GM23338 (cell line): ENCODE data around the gene SPP1. TPM values are rescaled to one million over a fixed set of nuclear protein-coding genes. Genes with fewer than 3 reads are reported as not detected.

Experiments used
- ATAC-seq: fragments of 200-7000 bp; cut with Tn5 transposase; 3 replicates; pipeline ENCODE4 v1.9.1; 2020
- DNase-seq: peaks from one replicate; pipeline ENCODE4 v3.0.0-alpha.2; 2015; ENCODE audit warnings: low spot score
- H2AFZ ChIP-seq: fragments of 200-600 bp; sonication (generic); 2 replicates; pipeline ENCODE4 v1.8.0; 2016; ENCODE audit warnings: antibody characterized with exemption, mild to moderate bottlenecking, moderate library complexity
- H3F3A ChIP-seq: fragments of 200-600 bp; sonication (generic); replicated peaks from 2 replicates; pipeline ENCODE4 v1.8.0; 2017; ENCODE audit warnings: antibody characterized with exemption, mixed run types, low read depth
- H3K27ac ChIP-seq: fragments of 200-600 bp; sonication (generic); 2 replicates; pipeline ENCODE4 v1.6.1; 2016; ENCODE audit warnings: low read depth
- H3K27me3 ChIP-seq: fragments of 200-600 bp; sonication (generic); 2 replicates; pipeline ENCODE4 v1.8.0; 2016; ENCODE audit warnings: mild to moderate bottlenecking, mixed run types, moderate library complexity; ENCODE audit not compliant: insufficient read depth
- H3K36me3 ChIP-seq: fragments of 200-600 bp; sonication (generic); 2 replicates; pipeline ENCODE4 v1.8.0; 2016; ENCODE audit warnings: mild to moderate bottlenecking; ENCODE audit not compliant: insufficient read depth
- H3K4me1 ChIP-seq: fragments of 200-600 bp; sonication (generic); 2 replicates; pipeline ENCODE4 v1.8.0; 2016; ENCODE audit warnings: mild to moderate bottlenecking, moderate library complexity; ENCODE audit not compliant: insufficient read depth
- H3K4me2 ChIP-seq: fragments of 200-600 bp; sonication (generic); 2 replicates; pipeline ENCODE4 v1.7.1; 2017; ENCODE audit warnings: mixed run types
- H3K4me3 ChIP-seq: fragments of 200-600 bp; sonication (generic); 2 replicates; pipeline ENCODE4 v1.6.1; 2016; ENCODE audit warnings: mixed run types
- H3K79me2 ChIP-seq: fragments of 200-600 bp; sonication (generic); replicated peaks from 2 replicates; pipeline ENCODE4 v1.8.0; 2017; ENCODE audit warnings: mild to moderate bottlenecking; ENCODE audit not compliant: insufficient read depth
- H3K9me2 ChIP-seq: fragments of 200-600 bp; sonication (generic); 2 replicates; pipeline ENCODE4 v1.8.0; 2017; ENCODE audit not compliant: insufficient read depth
- H4K20me1 ChIP-seq: fragments of 200-600 bp; sonication (generic); replicated peaks from 2 replicates; pipeline ENCODE4 v1.8.0; 2017; ENCODE audit warnings: mild to moderate bottlenecking; ENCODE audit not compliant: insufficient read depth
- H3K27ac Mint-ChIP-seq: 2 replicates; pipeline ENCODE4 v1.8.0; 2020; ENCODE audit warnings: inconsistent platforms, mild to moderate bottlenecking, moderate library complexity, mixed read lengths
- H3K27me3 Mint-ChIP-seq: 3 replicates; pipeline ENCODE4 v1.8.0; 2022; ENCODE audit warnings: low read depth, mild to moderate bottlenecking, moderate library complexity, mixed read lengths, inconsistent platforms; ENCODE audit not compliant: insufficient read depth, poor library complexity
- H3K36me3 Mint-ChIP-seq: 3 replicates; pipeline ENCODE4 v1.8.0; 2021; ENCODE audit warnings: low read depth, mild to moderate bottlenecking, inconsistent platforms, moderate library complexity, mixed read lengths
- H3K4me1 Mint-ChIP-seq: 3 replicates; pipeline ENCODE4 v1.8.0; 2020; ENCODE audit warnings: mild to moderate bottlenecking, inconsistent platforms, mixed read lengths
- H3K4me3 Mint-ChIP-seq: 3 replicates; pipeline ENCODE4 v1.8.0; 2021; ENCODE audit warnings: moderate library complexity, mild to moderate bottlenecking, inconsistent platforms, mixed read lengths
- H3K9me3 Mint-ChIP-seq: 3 replicates; pipeline ENCODE4 v1.8.0; 2020; ENCODE audit warnings: moderate library complexity, mild to moderate bottlenecking, inconsistent platforms, mixed read lengths
- CREB1 ChIP-seq: fragments of 250-450 bp; sonication (Bioruptor Pico); IDR thresholded peaks from 2 replicates; pipeline ENCODE4 v1.5.0; 2020; ENCODE audit warnings: low read depth, mild to moderate bottlenecking, moderate library complexity
- EZH2 ChIP-seq: fragments of 200-600 bp; sonication (generic); IDR thresholded peaks from one replicate; pipeline ENCODE4 v1.8.0; 2017; ENCODE audit warnings: antibody characterized with exemption, mild to moderate bottlenecking, low read depth; ENCODE audit not compliant: unreplicated experiment
- EZH2phosphoT487 ChIP-seq: fragments of 200-600 bp; sonication (generic); IDR thresholded peaks from one replicate; pipeline ENCODE4 v1.8.1; 2018; ENCODE audit warnings: antibody characterized with exemption; ENCODE audit not compliant: unreplicated experiment
- POLR2AphosphoS5 ChIP-seq: IDR thresholded peaks from 2 replicates; pipeline ENCODE4 v1.6.1; 2016; ENCODE audit warnings: antibody characterized with exemption, low read depth
- ZNF331 ChIP-seq: fragments of 250-450 bp; sonication (Bioruptor Pico); IDR thresholded peaks from 2 replicates; pipeline ENCODE4 v1.5.0; 2020; ENCODE audit warnings: low read depth, mild to moderate bottlenecking, moderate library complexity
- polyA plus RNA-seq: library from polyadenylated mRNA; unstranded; fragments of >200 nt; fragmentation: Nextera tagmentation; extraction: Ambion mirVana; gene quantifications from 2 replicates; pipeline ENCODE4 v1.2.1, GENCODE V29; 2016
- total RNA-seq: library from RNA; depleted of rRNA; stranded (reverse); fragments of >200 nt; shearing (Covaris generic); gene quantifications from 2 replicates; pipeline ENCODE4 v1.2.3, GENCODE V29; 2014
- TF ChIP-seq, protein P1 (sequence below): fragments of 250-450 bp; sonication (Bioruptor Pico); IDR thresholded peaks from 2 replicates; pipeline ENCODE4 v1.5.0; 2020; ENCODE audit warnings: mild to moderate bottlenecking, moderate library complexity
- TF ChIP-seq, protein P2 (sequence below): IDR thresholded peaks from one replicate; pipeline ENCODE4 v1.6.1; 2018; ENCODE audit warnings: antibody characterized with exemption; ENCODE audit not compliant: unreplicated experiment

The SPP1 gene
- total and polyA plus RNA-seq, 2 experiments from 2014 or later, result 41.3 to 51.3 TPM

DNA sequence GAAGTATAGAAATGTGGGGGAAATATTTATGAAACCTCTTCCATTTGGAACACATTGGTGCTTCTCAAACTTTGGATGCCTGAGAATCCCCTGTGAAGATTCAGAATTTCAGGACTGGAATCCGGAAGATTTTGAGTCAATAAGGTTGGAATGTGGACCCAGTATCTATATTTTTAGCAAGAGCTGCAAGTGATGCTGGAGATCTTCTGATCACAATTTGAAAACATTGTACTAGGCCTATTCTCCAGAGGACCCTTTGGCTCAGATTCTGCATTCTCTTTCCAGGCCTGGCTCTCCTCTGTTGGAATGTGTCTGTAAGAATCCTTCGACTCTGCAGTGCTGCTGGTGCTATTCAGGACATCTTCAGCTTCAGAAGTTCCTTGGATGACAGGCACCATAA is 29.6 kb downstream of the SPP1 start (continued):
- TF ChIP-seq, protein P1, sequence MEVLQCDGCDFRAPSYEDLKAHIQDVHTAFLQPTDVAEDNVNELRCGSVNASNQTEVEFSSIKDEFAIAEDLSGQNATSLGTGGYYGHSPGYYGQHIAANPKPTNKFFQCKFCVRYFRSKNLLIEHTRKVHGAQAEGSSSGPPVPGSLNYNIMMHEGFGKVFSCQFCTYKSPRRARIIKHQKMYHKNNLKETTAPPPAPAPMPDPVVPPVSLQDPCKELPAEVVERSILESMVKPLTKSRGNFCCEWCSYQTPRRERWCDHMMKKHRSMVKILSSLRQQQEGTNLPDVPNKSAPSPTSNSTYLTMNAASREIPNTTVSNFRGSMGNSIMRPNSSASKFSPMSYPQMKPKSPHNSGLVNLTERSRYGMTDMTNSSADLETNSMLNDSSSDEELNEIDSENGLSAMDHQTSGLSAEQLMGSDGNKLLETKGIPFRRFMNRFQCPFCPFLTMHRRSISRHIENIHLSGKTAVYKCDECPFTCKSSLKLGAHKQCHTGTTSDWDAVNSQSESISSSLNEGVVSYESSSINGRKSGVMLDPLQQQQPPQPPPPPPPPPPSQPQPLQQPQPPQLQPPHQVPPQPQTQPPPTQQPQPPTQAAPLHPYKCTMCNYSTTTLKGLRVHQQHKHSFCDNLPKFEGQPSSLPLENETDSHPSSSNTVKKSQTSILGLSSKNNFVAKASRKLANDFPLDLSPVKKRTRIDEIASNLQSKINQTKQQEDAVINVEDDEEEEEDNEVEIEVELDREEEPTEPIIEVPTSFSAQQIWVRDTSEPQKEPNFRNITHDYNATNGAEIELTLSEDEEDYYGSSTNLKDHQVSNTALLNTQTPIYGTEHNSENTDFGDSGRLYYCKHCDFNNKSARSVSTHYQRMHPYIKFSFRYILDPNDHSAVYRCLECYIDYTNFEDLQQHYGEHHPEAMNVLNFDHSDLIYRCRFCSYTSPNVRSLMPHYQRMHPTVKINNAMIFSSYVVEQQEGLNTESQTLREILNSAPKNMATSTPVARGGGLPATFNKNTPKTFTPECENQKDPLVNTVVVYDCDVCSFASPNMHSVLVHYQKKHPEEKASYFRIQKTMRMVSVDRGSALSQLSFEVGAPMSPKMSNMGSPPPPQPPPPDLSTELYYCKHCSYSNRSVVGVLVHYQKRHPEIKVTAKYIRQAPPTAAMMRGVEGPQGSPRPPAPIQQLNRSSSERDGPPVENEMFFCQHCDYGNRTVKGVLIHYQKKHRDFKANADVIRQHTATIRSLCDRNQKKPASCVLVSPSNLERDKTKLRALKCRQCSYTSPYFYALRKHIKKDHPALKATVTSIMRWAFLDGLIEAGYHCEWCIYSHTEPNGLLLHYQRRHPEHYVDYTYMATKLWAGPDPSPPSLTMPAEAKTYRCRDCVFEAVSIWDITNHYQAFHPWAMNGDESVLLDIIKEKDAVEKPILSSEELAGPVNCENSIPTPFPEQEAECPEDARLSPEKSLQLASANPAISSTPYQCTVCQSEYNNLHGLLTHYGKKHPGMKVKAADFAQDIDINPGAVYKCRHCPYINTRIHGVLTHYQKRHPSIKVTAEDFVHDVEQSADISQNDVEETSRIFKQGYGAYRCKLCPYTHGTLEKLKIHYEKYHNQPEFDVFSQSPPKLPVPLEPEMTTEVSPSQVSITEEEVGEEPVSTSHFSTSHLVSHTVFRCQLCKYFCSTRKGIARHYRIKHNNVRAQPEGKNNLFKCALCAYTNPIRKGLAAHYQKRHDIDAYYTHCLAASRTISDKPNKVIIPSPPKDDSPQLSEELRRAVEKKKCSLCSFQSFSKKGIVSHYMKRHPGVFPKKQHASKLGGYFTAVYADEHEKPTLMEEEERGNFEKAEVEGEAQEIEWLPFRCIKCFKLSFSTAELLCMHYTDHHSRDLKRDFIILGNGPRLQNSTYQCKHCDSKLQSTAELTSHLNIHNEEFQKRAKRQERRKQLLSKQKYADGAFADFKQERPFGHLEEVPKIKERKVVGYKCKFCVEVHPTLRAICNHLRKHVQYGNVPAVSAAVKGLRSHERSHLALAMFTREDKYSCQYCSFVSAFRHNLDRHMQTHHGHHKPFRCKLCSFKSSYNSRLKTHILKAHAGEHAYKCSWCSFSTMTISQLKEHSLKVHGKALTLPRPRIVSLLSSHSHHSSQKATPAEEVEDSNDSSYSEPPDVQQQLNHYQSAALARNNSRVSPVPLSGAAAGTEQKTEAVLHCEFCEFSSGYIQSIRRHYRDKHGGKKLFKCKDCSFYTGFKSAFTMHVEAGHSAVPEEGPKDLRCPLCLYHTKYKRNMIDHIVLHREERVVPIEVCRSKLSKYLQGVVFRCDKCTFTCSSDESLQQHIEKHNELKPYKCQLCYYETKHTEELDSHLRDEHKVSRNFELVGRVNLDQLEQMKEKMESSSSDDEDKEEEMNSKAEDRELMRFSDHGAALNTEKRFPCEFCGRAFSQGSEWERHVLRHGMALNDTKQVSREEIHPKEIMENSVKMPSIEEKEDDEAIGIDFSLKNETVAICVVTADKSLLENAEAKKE (CRISPR knock-in tag), result no peak
- TF ChIP-seq, protein P2, sequence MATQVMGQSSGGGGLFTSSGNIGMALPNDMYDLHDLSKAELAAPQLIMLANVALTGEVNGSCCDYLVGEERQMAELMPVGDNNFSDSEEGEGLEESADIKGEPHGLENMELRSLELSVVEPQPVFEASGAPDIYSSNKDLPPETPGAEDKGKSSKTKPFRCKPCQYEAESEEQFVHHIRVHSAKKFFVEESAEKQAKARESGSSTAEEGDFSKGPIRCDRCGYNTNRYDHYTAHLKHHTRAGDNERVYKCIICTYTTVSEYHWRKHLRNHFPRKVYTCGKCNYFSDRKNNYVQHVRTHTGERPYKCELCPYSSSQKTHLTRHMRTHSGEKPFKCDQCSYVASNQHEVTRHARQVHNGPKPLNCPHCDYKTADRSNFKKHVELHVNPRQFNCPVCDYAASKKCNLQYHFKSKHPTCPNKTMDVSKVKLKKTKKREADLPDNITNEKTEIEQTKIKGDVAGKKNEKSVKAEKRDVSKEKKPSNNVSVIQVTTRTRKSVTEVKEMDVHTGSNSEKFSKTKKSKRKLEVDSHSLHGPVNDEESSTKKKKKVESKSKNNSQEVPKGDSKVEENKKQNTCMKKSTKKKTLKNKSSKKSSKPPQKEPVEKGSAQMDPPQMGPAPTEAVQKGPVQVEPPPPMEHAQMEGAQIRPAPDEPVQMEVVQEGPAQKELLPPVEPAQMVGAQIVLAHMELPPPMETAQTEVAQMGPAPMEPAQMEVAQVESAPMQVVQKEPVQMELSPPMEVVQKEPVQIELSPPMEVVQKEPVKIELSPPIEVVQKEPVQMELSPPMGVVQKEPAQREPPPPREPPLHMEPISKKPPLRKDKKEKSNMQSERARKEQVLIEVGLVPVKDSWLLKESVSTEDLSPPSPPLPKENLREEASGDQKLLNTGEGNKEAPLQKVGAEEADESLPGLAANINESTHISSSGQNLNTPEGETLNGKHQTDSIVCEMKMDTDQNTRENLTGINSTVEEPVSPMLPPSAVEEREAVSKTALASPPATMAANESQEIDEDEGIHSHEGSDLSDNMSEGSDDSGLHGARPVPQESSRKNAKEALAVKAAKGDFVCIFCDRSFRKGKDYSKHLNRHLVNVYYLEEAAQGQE, result no peak
- TF ChIP-seq POLR2AphosphoS5 (no peak), EZH2phosphoT487 (no peak)

DNA sequence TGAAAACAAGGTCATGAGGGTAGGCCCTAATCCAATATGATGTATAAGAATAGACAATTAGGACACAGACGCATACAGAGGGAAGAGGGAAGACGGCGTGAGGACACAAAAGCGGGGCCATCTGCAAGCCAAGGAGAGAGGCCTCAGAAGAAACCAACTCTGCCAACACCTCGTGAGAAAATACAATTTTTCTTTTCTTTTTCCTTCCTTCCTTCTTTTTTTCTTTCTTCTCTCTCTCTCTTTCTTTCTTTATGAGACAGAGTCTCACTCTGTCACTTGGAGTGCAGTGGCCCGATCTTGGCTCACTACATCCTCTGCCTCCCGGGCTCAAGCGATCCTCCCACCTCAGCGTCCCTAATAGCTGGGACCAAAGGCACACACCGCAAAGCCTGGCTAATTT is 30.4 kb downstream of the SPP1 start:
- peaks cover 21% of the 10 kb centered on the region for H3K27me3 ChIP-seq
- H3K27me3 Mint-ChIP-seq, result peaks cover 19% of the 10 kb centered on the region
- H3K4me3 Mint-ChIP-seq, result peak overlapping the region; percentile 74; the same call in 1 of the 3 replicates
- no peaks in the 10 kb centered on the region for H3K36me3 ChIP-seq
- no peak overlapping the region for H2AFZ ChIP-seq
- no peak overlapping the region; the same call in 1 of the 2 replicates for H3K4me2 ChIP-seq
- ATAC-seq (no peak), DNase-seq (no peak)
- H3K9me3 Mint-ChIP-seq, result no peaks in the 10 kb centered on the region
- H3K79me2 ChIP-seq, result peaks cover 30% of the 10 kb centered on the region
- peaks cover 18% of the 10 kb centered on the region; the same call in 1 of the 2 replicates for H4K20me1 ChIP-seq
- H3F3A ChIP-seq, result no peaks in the 10 kb centered on the region
- H3K9me2 ChIP-seq, result no peaks in the 10 kb centered on the region
- H3K4me1 Mint-ChIP-seq, result peaks cover 30% of the 10 kb centered on the region
- no peak overlapping the region for H3K27ac ChIP-seq
- H3K27ac Mint-ChIP-seq, result no peak overlapping the region
- no peaks in the 10 kb centered on the region; the same call in 2 of the 3 replicates for H3K36me3 Mint-ChIP-seq
- H3K4me1 ChIP-seq, result peaks cover 29% of the 10 kb centered on the region
- peak overlapping the region; percentile 68; the same call in 1 of the 2 replicates for H3K4me3 ChIP-seq
- TF ChIP-seq, protein P2, result no peak
- TF ChIP-seq ZNF331 (CRISPR knock-in tag), result no peak
- no peak for TF ChIP-seq CREB1
- TF ChIP-seq EZH2phosphoT487, result no peak
- no peak for TF ChIP-seq EZH2
